Esophagus muscularis mucosa (tissue), 3 donors: ENCODE results near the gene UBQLN4.

Experiments used
- POLR2A ChIP-seq: fragments of 450-650 bp; IDR thresholded peaks from one replicate; pipeline ENCODE4 v1.6.1; 2017; ENCODE audit warnings: antibody characterized with exemption, moderate library complexity, mild to moderate bottlenecking, low read depth
- TF ChIP-seq, protein P1 (sequence below), 3 experiments: fragments of 200-600 bp in 2 of 3; fragments of 450-650 bp in 1 of 3; sonication (generic) in 2 of 3; IDR thresholded peaks; one replicate each; pipeline ENCODE4 v1.5.1; 2017 to 2019; ENCODE audit warnings: antibody characterized with exemption in 3 of 3, mild to moderate bottlenecking in 2 of 3, moderate library complexity in 1 of 3

DNA sequence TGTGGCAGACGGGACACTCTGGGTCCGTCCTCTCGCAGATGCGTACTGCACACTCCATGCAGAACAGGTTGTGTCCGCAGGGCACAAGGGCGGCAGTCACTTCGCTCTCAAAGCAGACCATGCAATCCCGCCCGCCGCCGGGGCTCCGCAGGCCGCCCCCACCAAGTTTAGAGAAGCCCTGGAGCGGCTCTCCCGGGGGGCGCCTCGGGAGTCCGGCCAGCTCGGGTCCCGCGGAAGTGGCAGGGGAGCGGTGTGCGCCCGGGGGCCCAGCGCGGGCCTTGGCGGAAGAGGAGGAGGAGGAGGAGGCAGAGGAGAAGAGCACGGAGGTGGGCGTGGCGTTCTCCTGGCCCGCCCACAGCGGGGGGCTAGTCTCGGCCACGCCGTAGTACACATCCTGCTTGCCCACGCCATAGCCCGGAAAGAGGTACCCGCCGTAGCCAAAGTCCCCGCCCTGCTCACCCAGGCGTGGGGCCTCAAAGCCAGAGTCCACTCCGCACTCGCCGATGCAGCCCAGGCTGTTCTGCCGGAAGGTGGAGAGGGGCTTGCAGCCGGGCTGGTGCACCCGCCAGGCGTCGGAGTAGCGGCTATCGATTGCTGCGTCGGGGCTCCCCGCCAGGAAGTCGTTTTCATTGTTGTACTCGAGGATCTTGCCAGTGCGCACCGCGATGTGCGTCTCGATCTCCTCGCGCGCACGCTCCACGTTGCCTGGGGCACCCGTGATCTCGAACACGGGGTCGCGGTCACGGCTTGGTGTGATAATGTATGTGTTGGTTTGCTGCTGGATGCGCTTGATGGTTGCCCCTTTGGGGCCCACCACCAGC, 23.2 kb upstream of the UBQLN4 start:
- TF ChIP-seq, protein P1, sequence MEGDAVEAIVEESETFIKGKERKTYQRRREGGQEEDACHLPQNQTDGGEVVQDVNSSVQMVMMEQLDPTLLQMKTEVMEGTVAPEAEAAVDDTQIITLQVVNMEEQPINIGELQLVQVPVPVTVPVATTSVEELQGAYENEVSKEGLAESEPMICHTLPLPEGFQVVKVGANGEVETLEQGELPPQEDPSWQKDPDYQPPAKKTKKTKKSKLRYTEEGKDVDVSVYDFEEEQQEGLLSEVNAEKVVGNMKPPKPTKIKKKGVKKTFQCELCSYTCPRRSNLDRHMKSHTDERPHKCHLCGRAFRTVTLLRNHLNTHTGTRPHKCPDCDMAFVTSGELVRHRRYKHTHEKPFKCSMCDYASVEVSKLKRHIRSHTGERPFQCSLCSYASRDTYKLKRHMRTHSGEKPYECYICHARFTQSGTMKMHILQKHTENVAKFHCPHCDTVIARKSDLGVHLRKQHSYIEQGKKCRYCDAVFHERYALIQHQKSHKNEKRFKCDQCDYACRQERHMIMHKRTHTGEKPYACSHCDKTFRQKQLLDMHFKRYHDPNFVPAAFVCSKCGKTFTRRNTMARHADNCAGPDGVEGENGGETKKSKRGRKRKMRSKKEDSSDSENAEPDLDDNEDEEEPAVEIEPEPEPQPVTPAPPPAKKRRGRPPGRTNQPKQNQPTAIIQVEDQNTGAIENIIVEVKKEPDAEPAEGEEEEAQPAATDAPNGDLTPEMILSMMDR (IDR thresholded peaks at IDR 0.05), result peak in 1 of 3 experiments; percentile 5
- TF ChIP-seq POLR2A, result no peak
